Testis (tissue), 3 donors: ENCODE data around the gene PLA2G7. TPM values are rescaled to one million over a fixed set of nuclear protein-coding genes. Genes with fewer than 3 reads are reported as not detected.

ENCODE experiments used
- DNase-seq: peaks from one replicate; pipeline ENCODE4 v3.0.0-alpha.2; 2019
- H3K27ac ChIP-seq, 2 donors: fragments of 200-600 bp; sonication (generic); one replicate each; pipeline ENCODE4 v1.5.1; 2019
- H3K27me3 ChIP-seq: fragments of 200-600 bp; sonication (generic); one replicate; pipeline ENCODE4 v1.5.1; 2019
- H3K36me3 ChIP-seq: fragments of 200-600 bp; sonication (generic); one replicate; pipeline ENCODE4 v1.5.1; 2017; ENCODE audit warnings: low read depth; ENCODE audit errors: missing control alignments
- H3K4me1 ChIP-seq: fragments of 200-600 bp; sonication (generic); one replicate; pipeline ENCODE4 v1.5.1; 2019
- H3K4me3 ChIP-seq, 2 donors: fragments of 200-600 bp; sonication (generic); one replicate each; pipeline ENCODE4 v1.5.1; 2017 to 2019
- H3K9me3 ChIP-seq: fragments of 200-600 bp; sonication (generic); one replicate; pipeline ENCODE4 v1.5.1; 2017
- POLR2A ChIP-seq: fragments of 450-650 bp; IDR thresholded peaks from one replicate; pipeline ENCODE4 v1.6.1; 2017; ENCODE audit warnings: antibody characterized with exemption, mild to moderate bottlenecking, moderate library complexity
- WGBS, 2 donors: methylation state at CpG; one replicate each; pipeline ENCODE4 v1.1.5; 2018; 5-methylcytosine and 5-hydroxymethylcytosine counted together
- intact Hi-C: fragments of 100-400 bp; cut with DNase I; formaldehyde crosslinking; loops from one replicate; pipeline ENCODE4 v1.15.1; 2023; ENCODE audit warnings: low total_unique reads
- polyA plus RNA-seq: library from polyadenylated mRNA; stranded (reverse); fragments of 350-450 nt; fragmentation: Illumina TruSeq; extraction: RNeasy Lipid Tissue Mini Kit (QIAGEN cat#74804); gene quantifications from one replicate; pipeline ENCODE4 v1.2.3, GENCODE V29; 2014; ENCODE audit warnings: low read depth, low replicate concordance; ENCODE audit not compliant: insufficient read depth
- total RNA-seq, 2 donors: library from RNA; depleted of rRNA; stranded (reverse); fragments of >200 nt; gene quantifications; one replicate each; pipeline ENCODE4 v1.2.3, GENCODE V29; 2016
- TF ChIP-seq, protein P1 (sequence below), 3 experiments: fragments of 450-650 bp in 2 of 3; fragments of 200-600 bp in 1 of 3; sonication (generic) in 1 of 3; IDR thresholded peaks; one replicate each; pipeline ENCODE4 v1.5.1; 2016 to 2019; ENCODE audit warnings: antibody characterized with exemption in 3 of 3, mild to moderate bottlenecking in 2 of 3, moderate library complexity in 1 of 3

PLA2G7 gene
- total and polyA plus RNA-seq, 3 donors from 2014 or later: 0.31 to 2.1 (median 0.74) TPM

DNA sequence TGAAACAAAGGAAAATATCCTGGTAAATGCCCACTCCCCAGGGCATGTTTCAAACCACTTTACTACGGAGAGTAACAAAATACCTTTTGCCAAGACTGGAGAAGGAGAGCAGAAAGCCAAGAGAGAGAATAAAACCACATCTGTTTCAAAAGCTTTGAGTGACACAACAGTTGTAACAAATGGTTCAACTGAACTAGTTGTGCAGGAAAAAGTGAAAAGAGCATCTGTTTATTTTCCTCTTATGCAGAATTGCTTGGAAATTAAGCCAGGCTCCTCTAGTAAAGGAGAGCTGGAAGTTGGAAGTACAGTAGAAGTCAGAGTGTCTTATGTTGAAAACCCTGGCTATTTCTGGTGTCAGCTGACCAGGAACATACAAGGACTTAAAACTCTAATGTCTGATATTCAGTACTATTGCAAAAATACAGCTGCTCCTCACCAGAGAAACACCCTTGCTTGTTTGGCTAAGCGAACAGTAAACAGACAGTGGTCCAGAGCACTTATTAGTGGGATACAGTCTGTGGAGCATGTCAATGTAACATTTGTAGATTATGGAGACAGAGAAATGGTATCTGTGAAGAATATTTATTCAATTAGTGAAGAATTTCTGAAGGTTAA is 44.9 kb downstream of the PLA2G7 start:
- Histone ChIP-seq H3K4me1 (no peaks in the 10 kb centered on the region), H3K9me3 (no peaks in the 10 kb centered on the region), H3K36me3 (no peaks in the 10 kb centered on the region), H3K4me3 (no peak overlapping the region), H3K27ac (no peak overlapping the region), H3K27me3 (no peaks in the 10 kb centered on the region)
- DNase-seq: no peak
- TF ChIP-seq POLR2A: no peak
- TF ChIP-seq, protein P1, sequence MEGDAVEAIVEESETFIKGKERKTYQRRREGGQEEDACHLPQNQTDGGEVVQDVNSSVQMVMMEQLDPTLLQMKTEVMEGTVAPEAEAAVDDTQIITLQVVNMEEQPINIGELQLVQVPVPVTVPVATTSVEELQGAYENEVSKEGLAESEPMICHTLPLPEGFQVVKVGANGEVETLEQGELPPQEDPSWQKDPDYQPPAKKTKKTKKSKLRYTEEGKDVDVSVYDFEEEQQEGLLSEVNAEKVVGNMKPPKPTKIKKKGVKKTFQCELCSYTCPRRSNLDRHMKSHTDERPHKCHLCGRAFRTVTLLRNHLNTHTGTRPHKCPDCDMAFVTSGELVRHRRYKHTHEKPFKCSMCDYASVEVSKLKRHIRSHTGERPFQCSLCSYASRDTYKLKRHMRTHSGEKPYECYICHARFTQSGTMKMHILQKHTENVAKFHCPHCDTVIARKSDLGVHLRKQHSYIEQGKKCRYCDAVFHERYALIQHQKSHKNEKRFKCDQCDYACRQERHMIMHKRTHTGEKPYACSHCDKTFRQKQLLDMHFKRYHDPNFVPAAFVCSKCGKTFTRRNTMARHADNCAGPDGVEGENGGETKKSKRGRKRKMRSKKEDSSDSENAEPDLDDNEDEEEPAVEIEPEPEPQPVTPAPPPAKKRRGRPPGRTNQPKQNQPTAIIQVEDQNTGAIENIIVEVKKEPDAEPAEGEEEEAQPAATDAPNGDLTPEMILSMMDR (IDR thresholded peaks at IDR 0.05): no peak
- intact Hi-C loops: no loop called here
- 54 to 59% methylated on average over 2 of the region's 2 CpGs for WGBS, 2 donors

DNA sequence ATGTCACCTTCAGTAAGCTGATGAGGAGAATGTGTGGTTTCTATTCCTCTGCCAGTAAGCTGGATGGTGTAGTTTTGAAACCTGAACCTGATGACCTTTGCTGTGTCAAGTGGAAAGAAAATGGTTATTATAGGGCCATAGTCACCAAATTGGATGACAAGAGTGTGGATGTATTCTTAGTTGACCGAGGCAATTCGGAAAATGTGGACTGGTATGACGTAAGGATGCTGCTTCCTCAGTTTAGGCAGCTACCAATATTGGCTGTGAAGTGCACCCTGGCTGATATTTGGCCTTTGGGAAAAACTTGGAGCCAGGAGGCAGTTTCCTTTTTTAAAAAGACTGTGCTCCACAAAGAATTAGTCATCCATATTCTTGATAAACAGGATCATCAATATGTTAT is 45.5 kb downstream of the PLA2G7 start:
- Histone ChIP-seq H3K27me3 (no peaks in the 10 kb centered on the region), H3K4me3 (peak overlapping the region in 1 of 2 donors; percentile 63), H3K27ac (no peak overlapping the region), H3K9me3 (no peaks in the 10 kb centered on the region), H3K36me3 (no peaks in the 10 kb centered on the region), H3K4me1 (no peaks in the 10 kb centered on the region)
- intact Hi-C loops: no loop called here
- 51 to 72% methylated on average over 3 of the region's 3 CpGs for WGBS, 2 donors
- no peak for DNase-seq
- TF ChIP-seq POLR2A: no peak
- TF ChIP-seq, protein P1 (IDR thresholded peaks at IDR 0.05): no peak

DNA sequence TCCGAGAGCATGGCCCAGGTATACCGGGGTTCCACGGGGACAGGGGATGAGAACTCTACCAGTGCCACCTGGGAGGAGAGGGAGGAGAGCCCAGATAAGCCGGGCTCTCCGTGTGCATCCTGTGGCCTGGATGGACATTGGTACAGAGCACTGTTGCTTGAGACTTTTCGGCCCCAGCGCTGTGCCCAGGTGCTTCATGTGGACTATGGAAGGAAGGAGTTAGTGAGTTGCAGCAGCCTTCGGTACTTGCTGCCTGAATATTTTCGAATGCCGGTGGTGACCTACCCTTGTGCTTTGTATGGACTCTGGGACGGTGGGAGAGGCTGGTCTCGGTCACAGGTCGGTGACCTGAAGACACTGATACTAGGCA is 46.2 kb downstream of the PLA2G7 start:
- Histone ChIP-seq H3K27ac (no peak overlapping the region), H3K4me1 (no peaks in the 10 kb centered on the region), H3K9me3 (no peaks in the 10 kb centered on the region), H3K4me3 (peak overlapping the region; percentile 57 to 63), H3K36me3 (no peaks in the 10 kb centered on the region), H3K27me3 (no peaks in the 10 kb centered on the region)
- intact Hi-C loops: no loop called here
- DNase-seq: no peak
- WGBS, 2 donors: 45 to 82% methylated on average over 9 to 13 of the region's 13 CpGs
- no peak for TF ChIP-seq POLR2A
- TF ChIP-seq, protein P1 (IDR thresholded peaks at IDR 0.05): no peak

DNA sequence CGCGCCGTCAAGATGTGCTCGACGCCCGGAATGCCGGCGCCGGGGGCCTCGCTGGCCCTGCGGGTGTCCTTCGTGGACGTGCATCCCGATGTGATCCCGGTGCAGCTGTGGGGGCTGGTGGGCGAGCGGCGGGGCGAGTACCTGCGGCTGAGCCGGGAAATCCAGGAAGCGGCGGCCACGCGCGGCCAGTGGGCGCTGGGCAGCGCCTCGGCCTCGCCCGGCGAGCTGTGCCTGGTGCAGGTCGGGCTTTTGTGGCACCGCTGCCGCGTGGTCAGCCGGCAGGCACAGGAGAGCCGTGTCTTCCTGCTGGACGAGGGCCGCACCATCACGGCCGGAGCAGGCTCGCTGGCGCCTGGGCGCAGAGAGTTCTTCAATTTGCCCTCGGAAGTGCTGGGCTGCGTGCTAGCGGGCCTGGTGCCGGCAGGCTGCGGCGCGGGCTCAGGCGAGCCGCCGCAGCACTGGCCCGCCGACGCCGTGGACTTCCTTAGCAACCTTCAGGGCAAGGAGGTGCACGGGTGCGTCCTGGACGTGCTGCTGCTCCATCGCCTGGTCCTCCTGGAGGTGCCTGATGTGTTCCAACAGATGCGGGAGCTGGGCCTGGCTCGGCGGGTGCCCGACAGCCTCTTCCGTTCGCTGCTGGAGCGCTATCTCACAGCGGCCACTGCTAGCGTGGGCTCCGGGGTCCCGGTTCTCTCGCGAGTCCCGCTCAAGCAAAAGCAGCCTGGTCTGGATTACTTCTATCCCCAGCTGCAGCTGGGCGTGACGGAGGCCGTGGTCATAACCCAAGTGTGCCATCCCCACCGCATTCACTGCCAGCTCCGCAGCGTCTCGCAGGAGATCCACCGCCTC is 46.8 kb downstream of the PLA2G7 start:
- Histone ChIP-seq H3K4me1 (no peaks in the 10 kb centered on the region), H3K9me3 (no peaks in the 10 kb centered on the region), H3K4me3 (peak overlapping the region; percentile 57 to 63), H3K27ac (peak overlapping the region in 1 of 2 donors; percentile 76), H3K27me3 (no peaks in the 10 kb centered on the region), H3K36me3 (no peaks in the 10 kb centered on the region)
- intact Hi-C loops: no loop called here
- TF ChIP-seq POLR2A: no peak
- TF ChIP-seq, protein P1 (IDR thresholded peaks at IDR 0.05): no peak
- WGBS, 2 donors: 63 to 81% methylated on average over 25 to 76 of the region's 85 CpGs
- peak; percentile 22 for DNase-seq
